Heart left ventricle (tissue), 16 donors: Measurements from ENCODE around the gene PRKN. TPM values are rescaled to one million over a fixed set of nuclear protein-coding genes. Genes with fewer than 3 reads are reported as not detected.

Experiments used
- ATAC-seq, 4 donors: fragments of 200-7000 bp; cut with Tn5 transposase; one replicate each; pipeline ENCODE4 v1.9.1; 2020 to 2022; ENCODE audit warnings: moderate library complexity in 4 of 4, mild to moderate bottlenecking in 3 of 4, moderate number of reproducible peaks in 1 of 4
- DNase-seq, 5 donors: peaks; one replicate each; pipeline ENCODE4 v3.0.0-alpha.2; 2020
- H3K27ac ChIP-seq, 12 donors: fragments of 200-600 bp; sonication (generic) in 4 of 12; one replicate each; pipeline versions ENCODE4 v1.5.0 to v1.8.0; 2016 to 2022; ENCODE audit warnings: mild to moderate bottlenecking in 2 of 12
- H3K27me3 ChIP-seq, 9 donors: fragments of 200-600 bp; sonication (generic) in 2 of 9; one replicate each; pipeline versions ENCODE4 v1.5.1 to v1.8.0; 2016 to 2022; ENCODE audit warnings: mild to moderate bottlenecking in 3 of 9
- H3K36me3 ChIP-seq, 9 donors: fragments of 200-600 bp; sonication (generic) in 2 of 9; one replicate each; pipeline versions ENCODE4 v1.5.0 to v1.8.0; 2018 to 2022; ENCODE audit warnings: mild to moderate bottlenecking in 2 of 9
- H3K4me1 ChIP-seq, 12 donors: fragments of 200-600 bp; sonication (generic) in 4 of 12; one replicate each; pipeline versions ENCODE4 v1.5.0 to v1.8.0; 2016 to 2022; ENCODE audit warnings: mild to moderate bottlenecking in 3 of 12
- H3K4me3 ChIP-seq, 12 donors: fragments of 200-600 bp; sonication (generic) in 4 of 12; one replicate each; pipeline versions ENCODE4 v1.5.0 to v1.8.0; 2017 to 2022; ENCODE audit warnings: mild to moderate bottlenecking in 9 of 12, moderate library complexity in 4 of 12
- H3K9me3 ChIP-seq, 12 donors: fragments of 200-600 bp; sonication (generic) in 4 of 12; one replicate each; pipeline versions ENCODE4 v1.5.0 to v1.8.0; 2016 to 2022; ENCODE audit warnings: mild to moderate bottlenecking in 1 of 12
- CTCF ChIP-seq, 12 donors: fragments of 200-600 bp; sonication (generic) in 4 of 12; IDR thresholded peaks; one replicate each; pipeline versions ENCODE4 v1.5.0 to v1.8.0; 2018 to 2022; ENCODE audit warnings: antibody characterized with exemption in 12 of 12, mild to moderate bottlenecking in 5 of 12
- POLR2A ChIP-seq, 2 donors: fragments of 450-650 bp; IDR thresholded peaks; one replicate each; pipeline ENCODE4 v1.6.1; 2017; ENCODE audit warnings: antibody characterized with exemption in 2 of 2, mild to moderate bottlenecking in 2 of 2, moderate library complexity in 2 of 2
- WGBS, 4 donors: extraction: QIAGEN DNeasy Blood & Tissue Kit in 2 of 4; methylation state at CpG; one replicate each; pipeline versions ENCODE4 v1.1.5 to v1.1.7; 2013 to 2018; 5-methylcytosine and 5-hydroxymethylcytosine counted together
- intact Hi-C, 10 donors: fragments of 100-400 bp; cut with DNase I; formaldehyde crosslinking; loops; one replicate each; pipeline versions ENCODE4 v1.11.1 to v1.14.2; 2022
- polyA plus RNA-seq, 2 donors: library from polyadenylated mRNA; stranded (reverse); fragments of 200-250 nt; gene quantifications; one replicate each; pipeline ENCODE4 v1.2.3, GENCODE V29; 2013
- total RNA-seq, 9 donors: library from RNA; depleted of rRNA in 2 of 9; stranded (reverse); fragments of >200 nt in 2 of 9; fragmentation: NEBNext Ultra II Directional in 3 of 9; extraction: Animal tissue kit (Norgen Biotek cat#: 25700) in 3 of 9; gene quantifications; one replicate each; pipeline versions ENCODE4 v1.1.0 to v1.2.4, GENCODE V29; 2016 to 2023
- donor health status: ischemic (EF 13 %, LVEDD 7.1; RV severe dilation, severe dysfunction).
- donor health status: healthy with polysubstance abuse.
- donor health status: DM: no; HTN: yes; CAD: no.
- donor health status: DM: no; HTN: no; CAD: no.
- donor health status: ischemic (EF 25% LVEDD 6.9; RV normal size, moderate dysfunction).
- donor health status: ischemic (EF 25% LVEDD 5.7; RV mildly dilated, moderate dysfunction).
- donor health status: healthy.
- donor health status: DM: yes; HTN: yes; CAD: no.
- donor health status: ischemic (EF 35%, LVEDD 5.7; RV mildly dilated, moderate dysfunction).
- donor health status: nonischemic (EF 11% LVEDD 7.7; RV severe dilation, severe dysfunction).
- donor health status: DM: yes; HTN: yes; CAD: no.
- donor health status: PGD.
- donor health status: ischemic (EF 29% LVEDD 5.4; RV normal size, mild dysfunction).
- donor health status: nonischemic (EF 23%, LVEDD 6.1; RV moderate dilation, normal function).

The PRKN gene
- total and polyA plus RNA-seq, 11 donors = 3.4 to 32.5 (median 21.2) TPM

- no peaks in the 10 kb centered on the region for H3K27me3 ChIP-seq
- H3K27ac ChIP-seq = no peak overlapping the region
- H3K4me1 ChIP-seq = no peaks in the 10 kb centered on the region
- ATAC-seq (no peak), DNase-seq (no peak)
- WGBS, 4 donors = 42 to 93% (median 67%) methylated on average over 2 of the region's 2 CpGs
- H3K36me3 ChIP-seq = no peaks in the 10 kb centered on the region
- no peak overlapping the region for H3K4me3 ChIP-seq
- no peak for TF ChIP-seq CTCF (IDR thresholded peaks at IDR 0.05)
- no peak for TF ChIP-seq POLR2A (IDR thresholded peaks at IDR 0.05)
- H3K9me3 ChIP-seq = no peaks in the 10 kb centered on the region
- intact Hi-C loops = no loop called here
These were observed 842.8 kb downstream of the PRKN start for GRCh38 chr6:161884782-161885181.

- Histone ChIP-seq H3K27ac (no peak overlapping the region), H3K4me1 (no peaks in the 10 kb centered on the region), H3K4me3 (no peak overlapping the region), H3K9me3 (no peaks in the 10 kb centered on the region), H3K36me3 (no peaks in the 10 kb centered on the region), H3K27me3 (no peaks in the 10 kb centered on the region)
- no peak for TF ChIP-seq CTCF (IDR thresholded peaks at IDR 0.05)
- TF ChIP-seq POLR2A (IDR thresholded peaks at IDR 0.05) = no peak
- no peak for ATAC-seq
- intact Hi-C loops = no loop called here
- no peak for DNase-seq
- 72 to 82% (median 76%) methylated on average over 15 of the region's 15 CpGs for WGBS, 4 donors
These were observed 845.3 kb downstream of the PRKN start for GRCh38 chr6:161882196-161882765.

GRCh38 chr6:161880056-161880455 is 847.5 kb downstream of the PRKN start:
- H3K4me3 ChIP-seq = no peak overlapping the region
- H3K27me3 ChIP-seq = no peaks in the 10 kb centered on the region
- no peak overlapping the region for H3K27ac ChIP-seq
- no peaks in the 10 kb centered on the region for H3K36me3 ChIP-seq
- no peak for DNase-seq
- intact Hi-C loops = no loop called here
- no peak for ATAC-seq
- no peak for TF ChIP-seq POLR2A (IDR thresholded peaks at IDR 0.05)
- no peak for TF ChIP-seq CTCF (IDR thresholded peaks at IDR 0.05)
- peaks cover 0 to 6% (median 0%) of the 10 kb centered on the region in 12 donors for H3K9me3 ChIP-seq
- WGBS, 4 donors = 94 to 98% (median 97%) methylated on average over 2 of the region's 2 CpGs
- no peaks in the 10 kb centered on the region for H3K4me1 ChIP-seq

- DNase-seq = no peak
- no peak overlapping the region for H3K4me3 ChIP-seq
- intact Hi-C loops = loop anchor here in 1 of 10 donors (10.0 kb wide), 1 partner anchor 129 kb away; no protein-coding TSS in a partner anchor
- no peak for TF ChIP-seq CTCF (IDR thresholded peaks at IDR 0.05)
- no peak for TF ChIP-seq POLR2A (IDR thresholded peaks at IDR 0.05)
- H3K9me3 ChIP-seq = peaks cover 0 to 9% (median 0%) of the 10 kb centered on the region in 12 donors
- no peak for ATAC-seq
- H3K27ac ChIP-seq = no peak overlapping the region
- H3K4me1 ChIP-seq = no peaks in the 10 kb centered on the region
- WGBS, 4 donors = 93 to 95% (median 94%) methylated on average over 8 of the region's 8 CpGs
- H3K27me3 ChIP-seq = no peaks in the 10 kb centered on the region
- no peaks in the 10 kb centered on the region for H3K36me3 ChIP-seq
These were observed 851.3 kb downstream of the PRKN start for GRCh38 chr6:161876231-161876630.
